COLO829 (cell line): ENCODE measurements around the gene LDLRAD3.
A peak's percentile ranks its signal among the peaks of the same experiment; 100 is the strongest.

Experiments
- DNase-seq: peaks from one replicate; pipeline ENCODE4 v3.0.0; 2012; ENCODE audit warnings: low spot score

The LDLRAD3 gene

DNA sequence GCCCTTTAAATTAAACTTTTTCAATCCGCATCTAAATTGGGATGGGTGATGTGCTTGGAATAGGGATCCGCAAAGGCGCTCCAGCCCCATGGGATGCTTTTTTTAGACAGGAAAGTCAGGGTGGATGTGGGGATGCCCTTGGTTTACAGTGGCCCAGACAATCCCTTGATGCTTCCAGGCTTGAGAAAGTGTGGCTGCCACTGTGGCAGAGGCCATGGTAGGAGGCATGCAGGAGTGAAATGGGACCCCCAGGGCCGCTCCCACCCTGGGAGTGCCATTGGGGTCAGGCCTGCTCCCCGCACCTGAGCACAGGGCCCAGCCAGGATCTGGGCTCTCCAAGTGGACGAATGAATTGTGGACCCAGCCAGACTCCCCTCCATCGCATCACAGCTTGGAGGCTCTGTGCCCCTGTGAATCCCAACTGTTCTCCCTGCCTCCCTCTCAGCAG lies 269.6 kb downstream of the LDLRAD3 start:
- DNase-seq, result no peak

DNA sequence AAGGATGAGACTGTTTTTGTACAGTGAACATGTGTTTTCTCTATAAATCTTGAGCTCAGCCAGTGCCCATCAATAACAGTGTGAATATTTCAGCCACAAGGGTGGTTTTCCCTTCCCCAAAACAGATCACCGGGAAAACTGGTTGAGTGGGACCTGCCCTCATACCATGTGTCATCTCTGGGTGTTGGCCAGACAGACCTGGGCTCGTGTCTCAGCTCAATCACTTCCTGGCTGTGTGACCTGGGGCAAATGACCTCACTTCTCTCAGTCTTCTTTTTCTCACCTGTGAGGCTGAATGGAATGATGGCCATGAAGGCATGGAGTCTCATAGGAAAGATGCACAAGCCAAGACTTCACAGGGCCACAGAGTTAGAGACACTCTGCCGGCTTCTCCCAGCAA lies 270.6 kb downstream of the LDLRAD3 start:
- no peak for DNase-seq

DNA sequence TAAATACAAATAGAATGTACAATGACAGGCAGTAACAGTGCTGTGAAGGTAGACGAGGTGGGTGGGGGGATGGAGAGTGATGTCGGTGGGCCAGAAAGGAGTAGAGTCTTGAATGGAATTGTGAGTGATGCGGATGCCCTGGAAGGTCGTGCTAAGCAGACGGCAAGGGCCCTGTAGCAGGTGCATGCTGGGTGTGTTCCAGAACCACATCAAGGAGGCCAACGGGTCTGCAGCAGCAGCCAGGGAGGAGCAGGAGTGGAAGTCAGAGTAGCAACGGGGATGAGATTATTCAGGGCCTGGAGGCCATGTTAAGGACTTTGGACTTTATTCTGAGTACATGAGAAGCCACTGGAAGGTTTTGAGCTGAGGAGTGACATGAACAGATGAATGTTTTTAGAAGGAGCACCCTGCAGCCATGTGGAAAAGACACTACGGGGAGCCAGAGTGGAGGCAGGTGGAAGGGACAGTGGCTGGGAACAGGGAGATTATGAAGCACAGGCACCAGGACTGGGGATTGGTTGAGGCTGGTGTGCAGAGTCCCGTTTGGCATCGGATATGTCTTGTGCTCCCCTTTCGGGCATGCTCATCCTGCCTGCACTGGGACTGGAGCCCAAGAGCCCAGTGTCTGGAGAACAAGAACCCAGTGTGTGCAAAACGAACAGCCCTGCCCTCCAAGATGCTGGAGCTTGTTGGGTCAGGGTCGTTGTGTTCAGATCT lies 271.3 kb downstream of the LDLRAD3 start:
- DNase-seq, result no peak

DNA sequence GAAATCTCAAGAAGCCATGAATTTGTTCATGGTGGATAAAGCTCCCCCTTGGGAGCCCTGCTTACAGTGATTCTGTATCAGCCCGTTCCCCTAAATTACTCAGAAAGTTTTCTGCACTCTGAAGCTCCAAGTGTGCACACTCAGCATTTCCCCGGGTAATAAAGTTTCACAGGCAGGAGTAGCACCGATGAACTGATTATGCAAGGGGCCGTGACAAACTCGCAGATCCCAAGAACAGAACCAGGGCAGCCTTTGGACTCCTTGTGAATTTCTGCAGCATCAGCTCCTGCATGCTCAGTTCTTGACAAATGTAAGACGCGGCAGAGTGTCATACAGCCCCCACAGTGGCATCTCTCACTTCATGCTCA lies 271.8 kb downstream of the LDLRAD3 start:
- no peak for DNase-seq

- no peak for DNase-seq
Observed at GRCh38 chr11:36216061-36216615, 272.3 kb downstream of the LDLRAD3 start.

GRCh38 chr11:36218283-36218921 lies 274.5 kb downstream of the LDLRAD3 start:
- no peak for DNase-seq

GRCh38 chr11:36219996-36220395 lies 276.1 kb downstream of the LDLRAD3 start:
- DNase-seq, result no peak

GRCh38 chr11:36222831-36223635 lies 279.2 kb downstream of the LDLRAD3 start:
- no peak for DNase-seq

- no peak for DNase-seq
Observed at GRCh38 chr11:36224209-36224882, 280.5 kb downstream of the LDLRAD3 start.

- no peak for DNase-seq
Observed at GRCh38 chr11:36227044-36227443, 283.2 kb downstream of the LDLRAD3 start.

DNA sequence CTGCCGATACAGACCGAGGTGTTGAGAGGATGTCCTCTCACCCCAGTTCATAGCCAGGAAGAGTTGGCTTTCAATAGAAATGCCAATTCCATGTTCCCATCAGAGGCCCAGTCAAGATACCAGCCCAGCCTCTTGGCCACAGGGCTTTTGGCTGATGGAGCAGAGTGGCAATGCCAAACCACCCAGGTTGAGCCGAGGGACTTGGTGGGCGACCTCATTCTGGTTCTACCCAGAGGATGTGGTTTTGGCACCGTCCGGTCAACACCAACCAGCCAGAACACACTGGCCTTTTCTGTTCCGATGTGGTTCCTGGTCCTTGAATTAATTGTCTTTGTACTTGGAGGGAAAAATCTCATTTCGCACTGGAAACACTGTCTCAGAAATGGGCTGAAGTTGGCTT lies 284.8 kb downstream of the LDLRAD3 start:
- DNase-seq, result no peak

GRCh38 chr11:36229091-36229705 lies 285.3 kb downstream of the LDLRAD3 start:
- no peak for DNase-seq

- peak; percentile 68 for DNase-seq
Observed at GRCh38 chr11:36230779-36231699, 287.2 kb downstream of the LDLRAD3 start.

GRCh38 chr11:36233204-36233603 lies 289.3 kb downstream of the LDLRAD3 start:
- no peak for DNase-seq

- DNase-seq, result no peak
Observed at GRCh38 chr11:36234825-36235224, 291.0 kb downstream of the LDLRAD3 start.

DNA sequence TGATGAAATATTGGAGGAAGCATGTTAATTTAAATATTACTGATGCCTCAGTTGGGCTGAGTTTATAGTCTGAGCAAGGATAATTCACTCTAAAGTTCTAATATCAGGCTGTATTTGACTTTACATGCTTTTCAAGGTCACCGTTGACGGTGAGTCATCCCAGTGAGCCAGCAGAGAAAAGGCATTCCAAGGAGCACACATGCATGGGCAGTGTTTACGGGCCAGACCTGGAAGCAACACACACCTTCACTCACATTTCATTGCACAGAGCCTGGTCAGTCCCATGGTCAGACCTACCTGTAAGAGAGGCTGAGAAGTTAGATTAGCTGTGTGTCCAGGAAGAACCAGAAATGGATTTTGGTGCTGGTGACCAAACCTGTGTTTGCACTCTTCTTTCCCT lies 291.9 kb downstream of the LDLRAD3 start:
- DNase-seq, result no peak

GRCh38 chr11:36237391-36237790 lies 293.5 kb downstream of the LDLRAD3 start:
- DNase-seq, result no peak

- no peak for DNase-seq
Observed at GRCh38 chr11:36238036-36238631, 294.3 kb downstream of the LDLRAD3 start.

- DNase-seq, result no peak
Observed at GRCh38 chr11:36238881-36239280, 295.0 kb downstream of the LDLRAD3 start.

DNA sequence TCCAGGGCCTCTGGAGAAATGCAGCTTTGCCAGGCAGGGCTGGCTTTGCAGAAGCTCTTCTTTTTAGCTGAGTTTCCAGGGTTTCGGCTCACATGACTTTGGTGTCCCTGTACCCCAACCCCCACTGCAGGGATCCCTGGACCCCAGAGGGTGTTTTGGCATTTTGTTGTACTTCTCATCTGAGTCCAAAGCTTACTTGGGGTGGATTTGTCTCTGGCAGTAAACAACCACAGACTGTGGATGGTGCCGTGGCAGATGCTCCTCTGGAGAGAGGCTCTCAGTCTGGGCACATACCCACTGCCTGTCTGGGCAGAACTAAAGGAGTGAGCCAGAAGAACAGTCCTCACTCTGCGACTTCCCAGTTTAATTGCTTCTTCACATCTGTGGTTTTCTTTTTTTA lies 295.8 kb downstream of the LDLRAD3 start:
- DNase-seq, result no peak
